ENCODE measurements around the gene FXYD3. TPM values are rescaled to one million over a fixed set of nuclear protein-coding genes. Genes with fewer than 3 reads are reported as not detected.

The FXYD3 gene
- polyA plus RNA-seq, 1 donor (not counting 4 experiments of a cell fraction or from before 2014, with no cell fraction given), result 851 TPM

- Histone ChIP-seq H3K4me2 (ENCODE audit: control insufficient read depth, extremely low read depth, insufficient read depth, low read depth, low read length) (no peak overlapping the region), H3K9ac (ENCODE audit: control insufficient read depth, extremely low read depth, insufficient read depth, low read length) (no peak overlapping the region), H4K20me1 (ENCODE audit: control insufficient read depth, extremely low read depth, insufficient read depth, low read length) (no peaks in the 10 kb centered on the region), H3K4me1 (ENCODE audit: control insufficient read depth, extremely low read depth, insufficient read depth, low read length) (peaks cover 40% of the 10 kb centered on the region), H3K27me3 (ENCODE audit: control insufficient read depth, extremely low read depth, insufficient read depth, low read length) (no peaks in the 10 kb centered on the region), H3K79me2 (ENCODE audit: control insufficient read depth, insufficient read depth, low read length) (no peaks in the 10 kb centered on the region), H2AFZ (ENCODE audit: control insufficient read depth, low read length) (no peak overlapping the region), H3K9me1 (ENCODE audit: control insufficient read depth, extremely low read depth, insufficient read depth, low read length) (no peaks in the 10 kb centered on the region), H3K9me3 (ENCODE audit: control insufficient read depth, low read depth, low read length) (no peaks in the 10 kb centered on the region), H3K27ac (ENCODE audit: control insufficient read depth, insufficient read depth, low read length) (no peak overlapping the region), H3K4me3 (ENCODE audit: control insufficient read depth in 2 of 3, extremely low read depth in 1 of 3, insufficient read depth in 2 of 3, low read depth in 1 of 3, low read length in 3 of 3) (no peak overlapping the region), H3K36me3 (ENCODE audit: control insufficient read depth in 2 of 2, extremely low read depth in 1 of 2, insufficient read depth in 2 of 2, low read length in 2 of 2) (no peaks in the 10 kb centered on the region)
- TF ChIP-seq CTCF (optimal IDR thresholded peaks at IDR 0.05 in 1 of 3, IDR thresholded peaks at IDR 0.05 in 1 of 3, conservative IDR thresholded peaks at IDR 0.05 in 1 of 3; ENCODE audit: extremely low read depth in 1 of 3, insufficient read depth in 2 of 3, low read length in 3 of 3), result no peak
- TF ChIP-seq EZH2 (IDR thresholded peaks at IDR 0.05; ENCODE audit: low read length), result no peak
- FAIRE-seq, result no peak
- DNase-seq (ENCODE audit: low read depth, low spot score), result no peak
- dilution Hi-C loops (cut with MboI; ENCODE audit: extremely low pct_ligation_motif_present, low sequenced_read_pairs), result no loop called here
Measured at GRCh38 chr19:35093941-35094647, 21.5 kb upstream of the FXYD3 start.

GRCh38 chr19:35094656-35095055, 21.0 kb upstream of the FXYD3 start:
- H3K9me1 ChIP-seq (ENCODE audit: control insufficient read depth, extremely low read depth, insufficient read depth, low read length), result no peaks in the 10 kb centered on the region
- no peak overlapping the region for H3K9ac ChIP-seq (ENCODE audit: control insufficient read depth, extremely low read depth, insufficient read depth, low read length)
- no peaks in the 10 kb centered on the region for H3K79me2 ChIP-seq (ENCODE audit: control insufficient read depth, insufficient read depth, low read length)

More at GRCh38 chr19:35094656-35095055, 21.0 kb upstream of the FXYD3 start:
- Histone ChIP-seq H4K20me1 (ENCODE audit: control insufficient read depth, extremely low read depth, insufficient read depth, low read length) (no peaks in the 10 kb centered on the region), H3K36me3 (ENCODE audit: control insufficient read depth in 2 of 2, extremely low read depth in 1 of 2, insufficient read depth in 2 of 2, low read length in 2 of 2) (no peaks in the 10 kb centered on the region), H3K27me3 (ENCODE audit: control insufficient read depth, extremely low read depth, insufficient read depth, low read length) (no peaks in the 10 kb centered on the region), H3K4me3 (ENCODE audit: control insufficient read depth in 2 of 3, extremely low read depth in 1 of 3, insufficient read depth in 2 of 3, low read depth in 1 of 3, low read length in 3 of 3) (no peak overlapping the region), H2AFZ (ENCODE audit: control insufficient read depth, low read length) (no peak overlapping the region), H3K27ac (ENCODE audit: control insufficient read depth, insufficient read depth, low read length) (no peak overlapping the region), H3K4me1 (ENCODE audit: control insufficient read depth, extremely low read depth, insufficient read depth, low read length) (peaks cover 41% of the 10 kb centered on the region), H3K9me3 (ENCODE audit: control insufficient read depth, low read depth, low read length) (no peaks in the 10 kb centered on the region), H3K4me2 (ENCODE audit: control insufficient read depth, extremely low read depth, insufficient read depth, low read depth, low read length) (no peak overlapping the region)
- TF ChIP-seq CTCF (optimal IDR thresholded peaks at IDR 0.05 in 1 of 3, IDR thresholded peaks at IDR 0.05 in 1 of 3, conservative IDR thresholded peaks at IDR 0.05 in 1 of 3; ENCODE audit: extremely low read depth in 1 of 3, insufficient read depth in 2 of 3, low read length in 3 of 3), result no peak
- FAIRE-seq (no peak), DNase-seq (ENCODE audit: low read depth, low spot score) (no peak)
- dilution Hi-C loops (cut with MboI; ENCODE audit: extremely low pct_ligation_motif_present, low sequenced_read_pairs), result no loop called here

Measured in keratinocyte (primary cell).